MM.1S (cell line): ENCODE results near the gene NBAS.

Source experiments
- EZH2 ChIP-seq: fragments of 300-600 bp; sonication (generic); optimal IDR thresholded peaks from 2 replicates; pipeline ENCODE3; 2017; ENCODE audit warnings: low read depth, mild to moderate bottlenecking, antibody characterized with exemption, low read length, mixed read lengths
- TF ChIP-seq, protein P1 (sequence below): fragments of 300-600 bp; sonication (generic); IDR thresholded peaks from 2 replicates; pipeline ENCODE4 v1.5.1; 2016; ENCODE audit warnings: antibody characterized with exemption, low read length, mixed read lengths

DNA sequence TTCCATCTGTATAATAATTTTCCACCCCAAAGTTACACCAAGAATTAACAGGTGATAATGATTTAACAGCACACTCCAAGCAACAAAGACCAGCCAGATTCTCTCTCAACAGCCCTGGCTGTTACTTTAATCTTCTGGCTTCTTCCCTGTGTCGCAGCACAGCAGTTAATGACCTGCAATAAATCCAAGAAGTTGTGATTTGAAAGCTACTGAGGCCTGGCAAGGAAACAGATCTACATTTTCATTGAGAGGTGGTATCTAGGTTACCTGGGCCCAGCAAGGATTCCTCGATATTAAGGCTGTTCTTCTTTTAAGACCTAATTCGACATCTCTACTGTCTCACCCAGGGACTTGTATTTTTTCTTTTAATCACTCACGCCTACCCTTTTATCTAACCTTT lies 433.8 kb downstream of the NBAS start:
- TF ChIP-seq, protein P1, sequence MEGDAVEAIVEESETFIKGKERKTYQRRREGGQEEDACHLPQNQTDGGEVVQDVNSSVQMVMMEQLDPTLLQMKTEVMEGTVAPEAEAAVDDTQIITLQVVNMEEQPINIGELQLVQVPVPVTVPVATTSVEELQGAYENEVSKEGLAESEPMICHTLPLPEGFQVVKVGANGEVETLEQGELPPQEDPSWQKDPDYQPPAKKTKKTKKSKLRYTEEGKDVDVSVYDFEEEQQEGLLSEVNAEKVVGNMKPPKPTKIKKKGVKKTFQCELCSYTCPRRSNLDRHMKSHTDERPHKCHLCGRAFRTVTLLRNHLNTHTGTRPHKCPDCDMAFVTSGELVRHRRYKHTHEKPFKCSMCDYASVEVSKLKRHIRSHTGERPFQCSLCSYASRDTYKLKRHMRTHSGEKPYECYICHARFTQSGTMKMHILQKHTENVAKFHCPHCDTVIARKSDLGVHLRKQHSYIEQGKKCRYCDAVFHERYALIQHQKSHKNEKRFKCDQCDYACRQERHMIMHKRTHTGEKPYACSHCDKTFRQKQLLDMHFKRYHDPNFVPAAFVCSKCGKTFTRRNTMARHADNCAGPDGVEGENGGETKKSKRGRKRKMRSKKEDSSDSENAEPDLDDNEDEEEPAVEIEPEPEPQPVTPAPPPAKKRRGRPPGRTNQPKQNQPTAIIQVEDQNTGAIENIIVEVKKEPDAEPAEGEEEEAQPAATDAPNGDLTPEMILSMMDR = no peak
- no peak for TF ChIP-seq EZH2
